Stimulated activated CD4-positive, alpha-beta T cell treated with anti-CD3 and anti-CD28 coated beads, TNF-alpha, amount 100 ng/mL, for 48 hours (primary cell): ENCODE measurements around the gene GINS2.

Source experiments
- DNase-seq, 3 donors: peaks; one replicate each; pipeline ENCODE4 v3.0.0-alpha.2; 2020; ENCODE audit warnings: low read depth in 3 of 3

Gene GINS2

GRCh38 chr16:85654251-85655095, 34.3 kb downstream of the GINS2 start:
- no peak for DNase-seq

GRCh38 chr16:85653290-85653891, 35.4 kb downstream of the GINS2 start:
- no peak for DNase-seq

- DNase-seq = no peak
Observed at GRCh38 chr16:85652431-85653221, 36.1 kb downstream of the GINS2 start.

GRCh38 chr16:85651629-85652430, 36.9 kb downstream of the GINS2 start:
- no peak for DNase-seq

- no peak for DNase-seq
Observed at GRCh38 chr16:85650844-85651628, 37.7 kb downstream of the GINS2 start.

GRCh38 chr16:85650135-85650843, 38.5 kb downstream of the GINS2 start:
- DNase-seq = no peak

GRCh38 chr16:85649411-85650134, 39.2 kb downstream of the GINS2 start:
- no peak for DNase-seq

GRCh38 chr16:85648805-85649204, 39.9 kb downstream of the GINS2 start:
- DNase-seq = no peak

GRCh38 chr16:85648070-85648714, 40.6 kb downstream of the GINS2 start:
- DNase-seq = no peak

GRCh38 chr16:85646976-85647375, 41.8 kb downstream of the GINS2 start:
- no peak for DNase-seq

GRCh38 chr16:85646358-85646907, 42.3 kb downstream of the GINS2 start:
- DNase-seq = no peak

GRCh38 chr16:85645021-85645589, 43.6 kb downstream of the GINS2 start:
- no peak for DNase-seq

- no peak for DNase-seq
Observed at GRCh38 chr16:85644093-85644712, 44.6 kb downstream of the GINS2 start.

GRCh38 chr16:85643631-85644030, 45.1 kb downstream of the GINS2 start:
- DNase-seq = no peak

GRCh38 chr16:85642762-85643358, 45.9 kb downstream of the GINS2 start:
- DNase-seq = no peak

- DNase-seq = no peak
Observed at GRCh38 chr16:85641776-85642176, 47.0 kb downstream of the GINS2 start.

GRCh38 chr16:85641305-85641704, 47.4 kb downstream of the GINS2 start:
- no peak for DNase-seq

GRCh38 chr16:85640585-85640984, 48.2 kb downstream of the GINS2 start:
- no peak for DNase-seq
